Astrocyte (in vitro differentiated cells and primary cell): ENCODE data around the gene COBL. TPM values are rescaled to one million over a fixed set of nuclear protein-coding genes. Genes with fewer than 3 reads are reported as not detected.

ENCODE experiments used
- DNase-seq: peaks from one replicate; pipeline ENCODE4 v3.0.0-alpha.2; 2010; ENCODE audit warnings: low read depth
- FAIRE-seq: peaks from 2 replicates; lab custom pipeline; 2011; peaks lifted over from hg19 to GRCh38; lab: Jason Lieb, UNC
- H2AFZ ChIP-seq: 2 replicates; pipeline ENCODE4 v1.6.0; 2012; ENCODE audit warnings: low read depth, low read length, inconsistent platforms
- H3K27ac ChIP-seq: 2 replicates; pipeline ENCODE4 v1.5.1; 2011; ENCODE audit warnings: low read depth, low read length, inconsistent platforms
- H3K27me3 ChIP-seq: 2 replicates; pipeline ENCODE4 v1.6.0; 2011; ENCODE audit warnings: low read length, inconsistent platforms; ENCODE audit not compliant: insufficient read depth
- H3K36me3 ChIP-seq: 2 replicates; pipeline ENCODE4 v1.5.1; 2011; ENCODE audit warnings: low read length, inconsistent platforms; ENCODE audit not compliant: insufficient read depth
- H3K4me1 ChIP-seq: 2 replicates; pipeline ENCODE4 v1.5.1; 2011; ENCODE audit warnings: low read length, inconsistent platforms; ENCODE audit not compliant: insufficient read depth
- H3K4me2 ChIP-seq: 2 replicates; pipeline ENCODE4 v1.6.0; 2012; ENCODE audit warnings: low read length, inconsistent platforms
- H3K4me3 ChIP-seq: 2 replicates; pipeline ENCODE4 v1.5.1; 2011; ENCODE audit warnings: low read depth, mild to moderate bottlenecking, low read length, inconsistent platforms; ENCODE audit not compliant: insufficient read depth
- H3K79me2 ChIP-seq: 2 replicates; pipeline ENCODE4 v1.6.0; 2012; ENCODE audit warnings: mild to moderate bottlenecking, low read length, inconsistent platforms; ENCODE audit not compliant: insufficient read depth
- H3K9ac ChIP-seq: 2 replicates; pipeline ENCODE4 v1.6.0; 2012; ENCODE audit warnings: mild to moderate bottlenecking, low read length, inconsistent platforms
- H3K9me3 ChIP-seq: 2 replicates; pipeline ENCODE4 v1.5.1; 2012; ENCODE audit warnings: low read depth, mild to moderate bottlenecking, low read length, inconsistent platforms; ENCODE audit not compliant: insufficient read depth
- H4K20me1 ChIP-seq: 2 replicates; pipeline ENCODE4 v1.6.0; 2012; ENCODE audit warnings: low read length, inconsistent platforms; ENCODE audit not compliant: insufficient read depth
- H3K27ac Mint-ChIP-seq: one replicate; pipeline ENCODE4 v1.8.0; 2021; ENCODE audit warnings: mild to moderate bottlenecking, mixed read lengths; ENCODE audit not compliant: unreplicated experiment
- H3K27me3 Mint-ChIP-seq: one replicate; pipeline ENCODE4 v1.8.0; 2021; ENCODE audit warnings: low read depth, mixed read lengths; ENCODE audit not compliant: unreplicated experiment
- H3K36me3 Mint-ChIP-seq: one replicate; pipeline ENCODE4 v1.8.0; 2021; ENCODE audit warnings: low read depth, mixed read lengths; ENCODE audit not compliant: unreplicated experiment
- H3K4me1 Mint-ChIP-seq: one replicate; pipeline ENCODE4 v1.8.0; 2021; ENCODE audit warnings: low read depth, mixed read lengths; ENCODE audit not compliant: unreplicated experiment
- H3K4me3 Mint-ChIP-seq: one replicate; pipeline ENCODE4 v1.8.0; 2021; ENCODE audit warnings: mild to moderate bottlenecking, moderate library complexity, mixed read lengths; ENCODE audit not compliant: unreplicated experiment
- H3K9me3 Mint-ChIP-seq: one replicate; pipeline ENCODE4 v1.8.0; 2021; ENCODE audit warnings: mild to moderate bottlenecking, mixed read lengths; ENCODE audit not compliant: unreplicated experiment
- EZH2 ChIP-seq: IDR thresholded peaks from 2 replicates; pipeline ENCODE4 v1.6.1; 2012; ENCODE audit warnings: mild to moderate bottlenecking, low read length, inconsistent platforms; ENCODE audit not compliant: insufficient read depth
- total RNA-seq: library from RNA; stranded (reverse); gene quantifications from 2 replicates; pipeline ENCODE4 v1.2.1, GENCODE V29; 2021
- TF ChIP-seq, protein P1 (sequence below): IDR thresholded peaks from 2 replicates; pipeline ENCODE4 v1.5.1; 2011; ENCODE audit warnings: low read depth, mild to moderate bottlenecking, inconsistent platforms, low read length, moderate library complexity; ENCODE audit not compliant: insufficient read depth

Gene COBL
- total RNA-seq, 1 donor from 2014 or later = 6.4 TPM

DNA sequence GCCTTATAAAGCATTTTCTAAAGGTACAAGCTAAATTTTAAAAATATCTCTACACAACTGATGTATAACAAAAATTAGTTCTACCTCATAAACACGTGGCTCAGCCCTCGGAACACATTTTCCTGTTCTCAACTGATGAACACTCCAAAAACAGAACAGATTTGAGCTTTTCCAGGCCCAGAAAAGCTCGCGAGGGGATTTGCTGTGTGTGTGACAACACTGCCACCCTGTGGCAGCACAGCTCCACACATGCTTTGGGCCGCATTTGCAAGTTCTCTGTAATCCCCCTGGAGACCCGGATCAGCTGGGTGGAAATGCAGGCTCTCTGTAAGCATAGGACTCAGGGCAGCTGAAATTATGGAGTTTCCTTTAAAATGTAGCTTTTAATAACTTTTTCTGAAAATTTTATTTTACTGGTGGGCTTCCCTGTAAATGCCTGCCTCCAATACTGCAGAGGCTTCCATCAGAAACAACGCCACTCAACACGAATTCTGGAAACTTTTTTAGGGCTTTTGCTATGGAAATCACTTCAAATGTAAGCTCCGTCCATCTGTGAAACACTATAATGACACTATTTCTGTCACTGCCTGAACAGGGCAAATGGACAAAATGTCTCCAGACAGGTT is 155.5 kb downstream of the COBL start:
- H3K27ac ChIP-seq = no peak overlapping the region
- H3K9me3 ChIP-seq = no peaks in the 10 kb centered on the region
- Mint-ChIP-seq H3K9me3 (no peaks in the 10 kb centered on the region), H3K27me3 (no peaks in the 10 kb centered on the region), H3K36me3 (no peaks in the 10 kb centered on the region), H3K27ac (no peak overlapping the region), H3K4me1 (peaks cover 2% of the 10 kb centered on the region), H3K4me3 (no peak overlapping the region)
- peak; percentile 34 for FAIRE-seq
- H2AFZ ChIP-seq = no peak overlapping the region
- H3K4me3 ChIP-seq = no peak overlapping the region
- DNase-seq = peak; percentile 30
- H3K9ac ChIP-seq = no peak overlapping the region
- H4K20me1 ChIP-seq = no peaks in the 10 kb centered on the region
- peaks cover 2% of the 10 kb centered on the region for H3K27me3 ChIP-seq
- TF ChIP-seq, protein P1, sequence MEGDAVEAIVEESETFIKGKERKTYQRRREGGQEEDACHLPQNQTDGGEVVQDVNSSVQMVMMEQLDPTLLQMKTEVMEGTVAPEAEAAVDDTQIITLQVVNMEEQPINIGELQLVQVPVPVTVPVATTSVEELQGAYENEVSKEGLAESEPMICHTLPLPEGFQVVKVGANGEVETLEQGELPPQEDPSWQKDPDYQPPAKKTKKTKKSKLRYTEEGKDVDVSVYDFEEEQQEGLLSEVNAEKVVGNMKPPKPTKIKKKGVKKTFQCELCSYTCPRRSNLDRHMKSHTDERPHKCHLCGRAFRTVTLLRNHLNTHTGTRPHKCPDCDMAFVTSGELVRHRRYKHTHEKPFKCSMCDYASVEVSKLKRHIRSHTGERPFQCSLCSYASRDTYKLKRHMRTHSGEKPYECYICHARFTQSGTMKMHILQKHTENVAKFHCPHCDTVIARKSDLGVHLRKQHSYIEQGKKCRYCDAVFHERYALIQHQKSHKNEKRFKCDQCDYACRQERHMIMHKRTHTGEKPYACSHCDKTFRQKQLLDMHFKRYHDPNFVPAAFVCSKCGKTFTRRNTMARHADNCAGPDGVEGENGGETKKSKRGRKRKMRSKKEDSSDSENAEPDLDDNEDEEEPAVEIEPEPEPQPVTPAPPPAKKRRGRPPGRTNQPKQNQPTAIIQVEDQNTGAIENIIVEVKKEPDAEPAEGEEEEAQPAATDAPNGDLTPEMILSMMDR = peak; percentile 94
- no peak for TF ChIP-seq EZH2
- no peaks in the 10 kb centered on the region for H3K36me3 ChIP-seq
- H3K4me2 ChIP-seq = no peak overlapping the region
- H3K4me1 ChIP-seq = no peaks in the 10 kb centered on the region
- H3K79me2 ChIP-seq = no peaks in the 10 kb centered on the region

DNA sequence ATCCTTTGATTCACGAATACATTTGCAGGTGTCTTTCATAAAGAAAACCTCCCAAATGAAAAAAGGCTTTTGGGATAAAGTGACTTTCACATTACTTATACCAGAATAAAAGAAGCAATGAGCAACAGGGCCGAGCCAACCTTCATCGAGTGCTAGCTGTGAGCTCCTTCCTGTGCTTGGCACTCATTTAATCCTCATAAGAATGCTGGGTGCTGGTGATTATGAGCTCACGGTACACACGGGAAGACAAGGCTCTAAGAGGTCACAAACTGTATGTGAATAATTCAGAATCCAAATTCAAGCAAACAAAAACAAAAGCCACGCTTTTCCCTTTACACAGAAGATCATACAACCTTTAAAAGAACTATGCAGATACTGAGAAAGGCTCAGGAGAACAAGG is 156.2 kb downstream of the COBL start:
- Histone ChIP-seq H3K79me2 (no peaks in the 10 kb centered on the region), H3K4me3 (no peak overlapping the region), H3K27me3 (peaks cover 5% of the 10 kb centered on the region), H2AFZ (no peak overlapping the region), H3K27ac (no peak overlapping the region), H3K9ac (no peak overlapping the region), H3K4me2 (no peak overlapping the region), H3K36me3 (no peaks in the 10 kb centered on the region), H4K20me1 (no peaks in the 10 kb centered on the region), H3K9me3 (no peaks in the 10 kb centered on the region), H3K4me1 (no peaks in the 10 kb centered on the region)
- Mint-ChIP-seq H3K27ac (no peak overlapping the region), H3K4me3 (no peak overlapping the region), H3K9me3 (no peaks in the 10 kb centered on the region), H3K27me3 (no peaks in the 10 kb centered on the region), H3K36me3 (no peaks in the 10 kb centered on the region), H3K4me1 (peaks cover 2% of the 10 kb centered on the region)
- no peak for DNase-seq
- no peak for TF ChIP-seq EZH2
- TF ChIP-seq, protein P1 = no peak
- FAIRE-seq = no peak

DNA sequence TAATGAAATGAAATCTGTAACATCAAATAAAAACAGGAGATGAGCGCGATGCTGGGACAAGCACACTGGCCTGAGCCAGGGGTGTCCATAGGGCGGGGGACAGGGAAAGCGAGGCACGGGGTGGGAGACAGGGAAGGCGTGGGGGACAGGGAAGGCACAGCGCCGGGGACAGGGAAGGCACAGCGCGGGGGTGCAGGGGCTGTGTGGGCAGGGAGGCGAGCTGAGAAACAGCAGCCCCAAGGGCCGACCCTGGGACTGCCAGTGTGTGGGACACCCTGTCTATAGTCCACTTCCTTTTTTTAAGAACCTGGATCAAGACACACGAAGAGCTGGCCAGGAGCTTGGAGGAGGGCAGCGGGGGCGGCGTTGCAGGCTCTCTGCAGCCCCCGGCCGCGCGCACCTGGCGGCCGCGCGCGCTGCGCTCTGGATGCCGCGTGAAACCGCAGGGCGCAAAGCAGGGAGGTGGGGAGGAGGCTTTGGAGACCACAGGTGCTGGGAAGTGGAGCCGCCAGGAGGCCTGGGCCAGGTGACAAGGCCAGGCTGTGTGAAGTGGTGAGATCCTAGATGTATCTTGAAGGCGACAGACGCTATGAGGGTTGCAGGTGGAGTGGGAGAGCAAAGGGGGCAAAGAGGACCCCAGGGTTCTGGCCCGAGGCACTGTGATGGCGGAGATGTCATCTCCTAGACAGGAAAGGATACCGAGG is 157.7 kb downstream of the COBL start:
- Mint-ChIP-seq H3K9me3 (peaks cover 2% of the 10 kb centered on the region), H3K4me1 (peaks cover 2% of the 10 kb centered on the region), H3K4me3 (no peak overlapping the region), H3K27ac (no peak overlapping the region), H3K27me3 (no peaks in the 10 kb centered on the region), H3K36me3 (no peaks in the 10 kb centered on the region)
- no peak overlapping the region for H3K4me2 ChIP-seq
- peaks cover 10% of the 10 kb centered on the region for H3K27me3 ChIP-seq
- H4K20me1 ChIP-seq = no peaks in the 10 kb centered on the region
- no peak for DNase-seq
- FAIRE-seq = no peak
- no peak overlapping the region for H3K9ac ChIP-seq
- H3K27ac ChIP-seq = no peak overlapping the region
- TF ChIP-seq EZH2 = no peak
- TF ChIP-seq, protein P1 = no peak
- H3K9me3 ChIP-seq = no peaks in the 10 kb centered on the region
- H3K4me1 ChIP-seq = no peaks in the 10 kb centered on the region
- no peaks in the 10 kb centered on the region for H3K79me2 ChIP-seq
- no peak overlapping the region for H3K4me3 ChIP-seq
- H3K36me3 ChIP-seq = no peaks in the 10 kb centered on the region
- no peak overlapping the region for H2AFZ ChIP-seq
